ENCODE measurements around the gene VPS9D1. TPM values are rescaled to one million over a fixed set of nuclear protein-coding genes. Genes with fewer than 3 reads are reported as not detected.
"Not testable (repeated sequence)": the region's sequence is repeated elsewhere in the genome, so short reads cannot be mapped to it uniquely, and the experiment has no call there.

Gene VPS9D1
- total RNA-seq, 1 donor from 2014 or later, result 11.9 TPM

GRCh38 chr16:89695086-89695874 is 25.4 kb downstream of the VPS9D1 start:
- intact Hi-C loops (cut with micrococcal nuclease), result no loop called here

GRCh38 chr16:89694784-89695085 is 26.0 kb downstream of the VPS9D1 start:
- intact Hi-C loops (cut with micrococcal nuclease), result not testable (repeated sequence)

- intact Hi-C loops (cut with micrococcal nuclease), result no loop called here
Observed at GRCh38 chr16:89693931-89694783, 26.5 kb downstream of the VPS9D1 start.

GRCh38 chr16:89693289-89693731 is 27.4 kb downstream of the VPS9D1 start:
- intact Hi-C loops (cut with micrococcal nuclease), result no loop called here

- intact Hi-C loops (cut with micrococcal nuclease), result no loop called here
Observed at GRCh38 chr16:89691986-89692569, 28.6 kb downstream of the VPS9D1 start.

- intact Hi-C loops (cut with micrococcal nuclease), result no loop called here
Observed at GRCh38 chr16:89691231-89691985, 29.3 kb downstream of the VPS9D1 start.

- intact Hi-C loops (cut with micrococcal nuclease), result no loop called here
Observed at GRCh38 chr16:89690392-89690901, 30.3 kb downstream of the VPS9D1 start.

- intact Hi-C loops (cut with micrococcal nuclease), result not testable (repeated sequence)
Observed at GRCh38 chr16:89689621-89690020, 31.1 kb downstream of the VPS9D1 start.

GRCh38 chr16:89689142-89689541 is 31.6 kb downstream of the VPS9D1 start:
- intact Hi-C loops (cut with micrococcal nuclease), result no loop called here

GRCh38 chr16:89688395-89688794 is 32.3 kb downstream of the VPS9D1 start:
- intact Hi-C loops (cut with micrococcal nuclease), result no loop called here

- intact Hi-C loops (cut with micrococcal nuclease), result loop anchor here (1.0 kb wide), 1 partner anchor 13 kb away; no protein-coding TSS in a partner anchor
Observed at GRCh38 chr16:89687092-89687940, 33.4 kb downstream of the VPS9D1 start.

GRCh38 chr16:89686520-89687091 is 34.1 kb downstream of the VPS9D1 start, which contains the start of gene CDK10:
TSS of gene CDK10 (plus strand) at chr16:89686689. CDS start at chr16:89686711, 22 bp downstream.
- intact Hi-C loops (cut with micrococcal nuclease), result loop anchor here (1.0 kb wide), 2 partner anchors 14 to 29 kb away; partner anchors contain the start of genes CHMP1A and SPATA33

- intact Hi-C loops (cut with micrococcal nuclease), result loop anchor here (1.0 kb wide), 1 partner anchor 29 kb away; the partner anchor contains the start of genes CHMP1A and SPATA33
Observed at GRCh38 chr16:89685916-89686315, 34.8 kb downstream of the VPS9D1 start.

GRCh38 chr16:89678258-89678657 is 42.4 kb downstream of the VPS9D1 start:
- intact Hi-C loops (cut with micrococcal nuclease), result no loop called here

- intact Hi-C loops (cut with micrococcal nuclease), result no loop called here
Observed at GRCh38 chr16:89672177-89672941, 48.3 kb downstream of the VPS9D1 start.

- intact Hi-C loops (cut with micrococcal nuclease), result not testable (repeated sequence)
Observed at GRCh38 chr16:89671565-89671964, 49.1 kb downstream of the VPS9D1 start.

GRCh38 chr16:89670496-89671431 is 49.9 kb downstream of the VPS9D1 start:
- intact Hi-C loops (cut with micrococcal nuclease), result no loop called here

- intact Hi-C loops (cut with micrococcal nuclease), result no loop called here
Observed at GRCh38 chr16:89669755-89670154, 50.9 kb downstream of the VPS9D1 start.
